ENCODE data around the gene S100A9. TPM values are rescaled to one million over a fixed set of nuclear protein-coding genes. Genes with fewer than 3 reads are reported as not detected.

The S100A9 gene
- total RNA-seq, 1 experiment from 2014 or later = not detected

DNA sequence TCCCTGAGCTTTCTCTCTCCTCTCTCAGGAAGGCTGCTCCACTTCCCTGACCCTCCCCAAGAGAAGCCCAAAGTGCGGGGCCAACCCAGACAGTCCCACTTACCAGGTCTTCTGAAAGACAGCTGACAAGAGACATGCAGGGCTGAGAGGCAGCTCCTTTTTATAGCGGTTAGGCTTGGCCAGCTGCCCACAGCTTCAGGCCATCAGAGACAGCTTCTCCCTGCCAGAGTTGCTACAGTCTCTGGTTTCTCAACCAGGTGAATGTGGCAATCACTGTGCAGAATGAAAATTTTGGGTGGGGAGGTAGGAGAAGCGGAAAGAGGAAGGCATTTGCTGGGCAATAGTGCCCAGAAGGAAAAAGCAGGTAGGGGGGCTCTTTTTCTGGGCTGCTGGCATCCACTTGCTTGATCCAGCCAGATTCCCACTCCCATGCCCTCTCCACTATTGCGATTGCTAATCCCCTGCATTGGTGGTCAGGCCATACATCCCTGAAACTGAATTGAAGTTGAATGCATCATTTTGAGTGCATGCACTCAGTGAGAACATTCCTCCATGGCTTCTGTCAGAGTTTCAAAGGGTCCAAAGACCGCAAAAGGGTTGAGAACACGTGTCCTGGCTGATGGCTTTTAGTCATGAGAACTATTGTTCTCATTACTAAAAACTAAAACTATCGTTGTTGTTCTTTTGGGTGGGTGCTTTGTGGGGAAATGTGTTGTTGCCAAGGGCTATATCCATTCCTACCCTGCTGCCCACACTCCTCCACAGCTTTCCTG, 33.5 kb downstream of the S100A9 start, which contains the start of gene S100A8:
TSS of gene S100A8 (minus strand) at position 136 of the 773 bp plus-strand sequence. CDS start 538 bp downstream, outside the sequence.
- H2BK12ac ChIP-seq (ENCODE audit: insufficient read length, low read depth, low read length) = no peak within 1 kb of the TSS
- H3K18ac ChIP-seq (ENCODE audit: insufficient read length, low read depth, low read length) = no peak within 1 kb of the TSS
- no peak within 1 kb of the TSS for H2BK20ac ChIP-seq (ENCODE audit: low read depth, low read length, poor library complexity, severe bottlenecking)
- H4K5ac ChIP-seq (ENCODE audit: insufficient read length, low read depth, low read length) = no peak within 1 kb of the TSS
- no peak within 1 kb of the TSS for H2BK15ac ChIP-seq (ENCODE audit: low read depth, low read length)
- DNase-seq = no peak
- no peaks in the 10 kb centered on the region for H4K20me1 ChIP-seq (ENCODE audit: control insufficient read depth, insufficient read depth, insufficient read length)
- no peaks in the 10 kb centered on the region for H3K23me2 ChIP-seq (ENCODE audit: insufficient read length, low read depth, low read length, poor library complexity, severe bottlenecking)
- no peak within 1 kb of the TSS for H3T11ph ChIP-seq (ENCODE audit: low read length)
- peaks cover 10% of the 10 kb centered on the region for H3K27me3 Mint-ChIP-seq (ENCODE audit: low read depth)
- H4K91ac ChIP-seq (ENCODE audit: insufficient read length, low read depth, low read length) = no peak within 1 kb of the TSS
- H3K27ac ChIP-seq (ENCODE audit: insufficient read length, low read depth, low read length) = no peak within 1 kb of the TSS
- H3K79me1 ChIP-seq (ENCODE audit: insufficient read depth, low read depth, low read length, poor library complexity, severe bottlenecking) = no peaks in the 10 kb centered on the region
- no peaks in the 10 kb centered on the region for H3K9me3 Mint-ChIP-seq
- H2BK5ac ChIP-seq (ENCODE audit: insufficient read length, low read length) = no peak within 1 kb of the TSS
- H3K4me2 ChIP-seq (ENCODE audit: insufficient read depth, insufficient read length, low read length) = no peak within 1 kb of the TSS
- no peak within 1 kb of the TSS for H2BK120ac ChIP-seq (ENCODE audit: low read depth, low read length, poor library complexity, severe bottlenecking)
- no peak within 1 kb of the TSS for H3K4ac ChIP-seq (ENCODE audit: low read depth, low read length)
- no peak within 1 kb of the TSS for H2AFZ ChIP-seq (ENCODE audit: low read length)
- no peaks in the 10 kb centered on the region for H3K27me3 ChIP-seq (ENCODE audit: insufficient read depth, low read length)
- H3K14ac ChIP-seq (ENCODE audit: insufficient read depth, low read length) = no peak within 1 kb of the TSS
- no peak within 1 kb of the TSS for H3K4me3 Mint-ChIP-seq
- TF ChIP-seq, protein P1, sequence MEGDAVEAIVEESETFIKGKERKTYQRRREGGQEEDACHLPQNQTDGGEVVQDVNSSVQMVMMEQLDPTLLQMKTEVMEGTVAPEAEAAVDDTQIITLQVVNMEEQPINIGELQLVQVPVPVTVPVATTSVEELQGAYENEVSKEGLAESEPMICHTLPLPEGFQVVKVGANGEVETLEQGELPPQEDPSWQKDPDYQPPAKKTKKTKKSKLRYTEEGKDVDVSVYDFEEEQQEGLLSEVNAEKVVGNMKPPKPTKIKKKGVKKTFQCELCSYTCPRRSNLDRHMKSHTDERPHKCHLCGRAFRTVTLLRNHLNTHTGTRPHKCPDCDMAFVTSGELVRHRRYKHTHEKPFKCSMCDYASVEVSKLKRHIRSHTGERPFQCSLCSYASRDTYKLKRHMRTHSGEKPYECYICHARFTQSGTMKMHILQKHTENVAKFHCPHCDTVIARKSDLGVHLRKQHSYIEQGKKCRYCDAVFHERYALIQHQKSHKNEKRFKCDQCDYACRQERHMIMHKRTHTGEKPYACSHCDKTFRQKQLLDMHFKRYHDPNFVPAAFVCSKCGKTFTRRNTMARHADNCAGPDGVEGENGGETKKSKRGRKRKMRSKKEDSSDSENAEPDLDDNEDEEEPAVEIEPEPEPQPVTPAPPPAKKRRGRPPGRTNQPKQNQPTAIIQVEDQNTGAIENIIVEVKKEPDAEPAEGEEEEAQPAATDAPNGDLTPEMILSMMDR (conservative IDR thresholded peaks at IDR 0.05) = no peak
- H3K79me2 ChIP-seq (ENCODE audit: insufficient read depth, low read length) = no peaks in the 10 kb centered on the region
- no peak within 1 kb of the TSS for H2AK5ac ChIP-seq (ENCODE audit: insufficient read length, low read length)
- H3K56ac ChIP-seq (ENCODE audit: insufficient read length, low read depth, low read length) = no peak within 1 kb of the TSS
- H3K9me3 ChIP-seq (ENCODE audit: control insufficient read depth, low read depth, low read length) = no peaks in the 10 kb centered on the region
- H3K27ac Mint-ChIP-seq = no peak within 1 kb of the TSS
- H3K9ac ChIP-seq (ENCODE audit: extremely low read depth, insufficient read length, low read length) = no peak within 1 kb of the TSS
- H3K4me1 Mint-ChIP-seq = peaks cover 0 to 2% of the 10 kb centered on the region in 2 experiments; a peak in 1 of 4 replicates
- no peak within 1 kb of the TSS for H4K8ac ChIP-seq (replicated peaks; ENCODE audit: insufficient read length, low read depth, low read length)
- H3K23ac ChIP-seq (ENCODE audit: insufficient read length, low read depth, low read length) = no peak within 1 kb of the TSS
- no peaks in the 10 kb centered on the region for H3K36me3 Mint-ChIP-seq (ENCODE audit: insufficient read depth in 1 of 3, low read depth in 3 of 3)
- no CpG with 5 or more reads among the region's 7 CpGs for WGBS (ENCODE audit: extremely low coverage, insufficient read length, low lambda C conversion rate)
- H3K4me1 ChIP-seq (ENCODE audit: insufficient read depth, low read length) = no peaks in the 10 kb centered on the region

Measured in H9 (cell line).